Measurements from ENCODE around the gene CENPM. TPM values are rescaled to one million over a fixed set of nuclear protein-coding genes. Genes with fewer than 3 reads are reported as not detected.
"Not testable (repeated sequence)": the region's sequence is repeated elsewhere in the genome, so short reads cannot be mapped to it uniquely, and the experiment has no call there.

CENPM gene
- total RNA-seq, 2 experiments from 2014 or later, result 189 to 354 TPM

DNA sequence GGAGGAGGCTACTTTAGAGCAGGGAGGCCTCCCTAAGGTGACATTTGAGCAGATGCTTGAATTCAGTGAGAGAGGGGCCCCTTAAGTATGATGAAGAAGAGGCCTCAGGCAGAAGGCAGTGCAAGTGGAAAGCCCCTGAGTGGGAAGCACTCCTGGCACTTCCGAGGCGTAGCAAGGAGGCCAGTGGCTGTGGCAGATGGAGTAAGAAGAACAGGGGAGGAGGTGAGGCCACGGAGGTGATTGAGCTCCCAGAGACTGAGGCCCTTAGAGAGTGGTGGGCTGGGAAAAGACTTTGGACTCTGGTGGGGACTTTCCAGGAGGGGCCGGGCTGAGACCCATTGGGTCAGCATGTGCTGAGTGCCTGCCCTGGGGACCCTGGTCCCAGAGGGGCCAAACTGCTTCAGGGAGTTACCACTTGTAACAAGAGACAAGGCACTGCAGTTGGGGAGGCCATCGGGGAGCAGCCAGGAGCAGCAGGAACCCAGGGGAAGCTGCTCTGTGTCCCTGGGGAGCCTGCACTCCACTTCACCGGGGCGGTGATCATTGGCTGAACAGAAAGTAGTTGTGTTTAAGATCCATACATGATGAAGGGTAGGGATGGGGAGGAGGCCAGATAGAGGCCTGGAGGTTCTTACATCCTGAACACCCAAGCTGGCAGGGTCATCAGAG lies 2.5 kb upstream of the CENPM start:
- Histone ChIP-seq H3K9me3 (ENCODE audit: low read length) (no peaks in the 10 kb centered on the region), H3K4me3 (ENCODE audit: low read depth, low read length, poor library complexity, severe bottlenecking) (peak overlapping the region; percentile 94), H3K79me2 (ENCODE audit: insufficient read depth, low read depth, low read length) (peaks cover 50% of the 10 kb centered on the region), H2AFZ (ENCODE audit: low read length) (no peak overlapping the region), H3K9me2 (ENCODE audit: insufficient read depth, low read length) (no peaks in the 10 kb centered on the region), H3K4me2 (ENCODE audit: low read length) (peak overlapping the region; percentile 88), H3K27ac (ENCODE audit: low read depth, low read length, poor library complexity, severe bottlenecking) (peak overlapping the region; percentile 56), H3K36me3 (ENCODE audit: insufficient read depth, low read length) (peaks cover 21% of the 10 kb centered on the region), H3K4me1 (ENCODE audit: insufficient read depth, low read length, poor library complexity, severe bottlenecking) (peaks cover 67% of the 10 kb centered on the region), H4K20me1 (ENCODE audit: insufficient read depth, low read length) (no peaks in the 10 kb centered on the region)
- ChIA-PET POLR2A (interaction anchor here (0.6 to 1.0 kb wide), 4 partner anchors 13 to 278 kb away, joined by 3 read pairs; no protein-coding TSS in a partner anchor), CTCF (ENCODE audit: unreplicated experiment) (no interaction called here)
- intact Hi-C loops (cut with micrococcal nuclease; ENCODE audit: unreplicated experiment), result loop anchor here (5.0 kb wide), 1 partner anchor 493 kb away; no protein-coding TSS in a partner anchor
- TF ChIP-seq EZH2phosphoT487 (IDR thresholded peaks at IDR 0.05; ENCODE audit: borderline replicate concordance, low read depth, low read length), result no peak
- TF ChIP-seq, protein P1, sequence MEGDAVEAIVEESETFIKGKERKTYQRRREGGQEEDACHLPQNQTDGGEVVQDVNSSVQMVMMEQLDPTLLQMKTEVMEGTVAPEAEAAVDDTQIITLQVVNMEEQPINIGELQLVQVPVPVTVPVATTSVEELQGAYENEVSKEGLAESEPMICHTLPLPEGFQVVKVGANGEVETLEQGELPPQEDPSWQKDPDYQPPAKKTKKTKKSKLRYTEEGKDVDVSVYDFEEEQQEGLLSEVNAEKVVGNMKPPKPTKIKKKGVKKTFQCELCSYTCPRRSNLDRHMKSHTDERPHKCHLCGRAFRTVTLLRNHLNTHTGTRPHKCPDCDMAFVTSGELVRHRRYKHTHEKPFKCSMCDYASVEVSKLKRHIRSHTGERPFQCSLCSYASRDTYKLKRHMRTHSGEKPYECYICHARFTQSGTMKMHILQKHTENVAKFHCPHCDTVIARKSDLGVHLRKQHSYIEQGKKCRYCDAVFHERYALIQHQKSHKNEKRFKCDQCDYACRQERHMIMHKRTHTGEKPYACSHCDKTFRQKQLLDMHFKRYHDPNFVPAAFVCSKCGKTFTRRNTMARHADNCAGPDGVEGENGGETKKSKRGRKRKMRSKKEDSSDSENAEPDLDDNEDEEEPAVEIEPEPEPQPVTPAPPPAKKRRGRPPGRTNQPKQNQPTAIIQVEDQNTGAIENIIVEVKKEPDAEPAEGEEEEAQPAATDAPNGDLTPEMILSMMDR (conservative IDR thresholded peaks at IDR 0.05; ENCODE audit: low read length), result no peak
- no TSS peak for BruUV-seq (replicated peaks)
- peak; percentile 31 for DNase-seq (ENCODE audit: low spot score)

DNA sequence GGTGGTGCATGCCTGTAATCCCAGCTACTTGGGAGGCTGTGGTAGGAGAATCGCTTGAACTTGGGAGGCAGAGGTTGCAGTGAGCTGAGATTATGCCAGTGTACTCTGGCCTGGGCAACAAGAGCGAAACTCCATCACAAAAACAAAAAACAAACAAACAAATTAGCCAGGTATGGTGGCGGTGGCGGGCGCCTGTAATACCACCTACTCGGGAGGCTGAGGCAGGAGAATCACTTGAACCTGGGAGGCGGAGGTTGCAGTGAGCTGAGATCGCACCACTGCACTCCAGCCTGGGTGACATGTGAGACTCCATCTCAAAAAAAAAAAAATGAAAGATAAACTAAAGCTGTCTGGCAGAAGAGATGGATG lies 2.0 kb upstream of the CENPM start:
- POLR2A ChIA-PET, result interaction anchor here (0.6 to 1.0 kb wide), 2 partner anchors 143 to 277 kb away, joined by 3 read pairs; no protein-coding TSS in a partner anchor
- CTCF ChIA-PET (ENCODE audit: unreplicated experiment); H3K9me2 ChIP-seq (ENCODE audit: insufficient read depth, low read length); BruUV-seq (replicated peaks); DNase-seq (ENCODE audit: low spot score); H4K20me1 ChIP-seq (ENCODE audit: insufficient read depth, low read length); H2AFZ ChIP-seq (ENCODE audit: low read length); H3K9me3 ChIP-seq (ENCODE audit: low read length): not testable (repeated sequence)
- Histone ChIP-seq H3K4me2 (ENCODE audit: low read length) (peak overlapping the region; percentile 88), H3K27ac (ENCODE audit: low read depth, low read length, poor library complexity, severe bottlenecking) (peak overlapping the region; percentile 56), H3K36me3 (ENCODE audit: insufficient read depth, low read length) (peaks cover 26% of the 10 kb centered on the region), H3K4me3 (ENCODE audit: low read depth, low read length, poor library complexity, severe bottlenecking) (peak overlapping the region; percentile 94), H3K4me1 (ENCODE audit: insufficient read depth, low read length, poor library complexity, severe bottlenecking) (peaks cover 72% of the 10 kb centered on the region), H3K79me2 (ENCODE audit: insufficient read depth, low read depth, low read length) (peaks cover 55% of the 10 kb centered on the region)
- intact Hi-C loops (cut with micrococcal nuclease; ENCODE audit: unreplicated experiment), result loop anchor here (5.0 kb wide), 1 partner anchor 493 kb away; no protein-coding TSS in a partner anchor

DNA sequence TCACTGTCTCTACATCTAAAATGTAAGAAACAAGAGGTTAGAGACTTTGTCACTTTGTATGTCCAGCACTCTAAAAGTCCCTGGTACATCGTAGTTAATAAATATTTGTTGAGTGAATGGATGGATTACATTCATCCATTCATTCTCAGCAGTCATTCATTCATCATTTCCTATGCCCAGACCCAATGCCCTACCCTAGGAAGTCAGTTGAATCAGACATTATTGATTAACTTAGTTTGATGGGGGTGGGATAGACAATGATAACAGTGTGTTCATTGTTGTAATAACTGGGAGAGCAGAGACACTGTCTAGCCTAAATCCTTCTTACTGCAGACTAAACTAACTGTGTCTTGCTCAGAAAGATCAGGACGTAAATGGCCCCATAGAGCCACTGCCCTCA lies 1.2 kb upstream of the CENPM start:
- Histone ChIP-seq H3K4me3 (ENCODE audit: low read depth, low read length, poor library complexity, severe bottlenecking) (peak overlapping the region; percentile 94), H3K4me2 (ENCODE audit: low read length) (peak overlapping the region; percentile 88), H2AFZ (ENCODE audit: low read length) (peak overlapping the region; percentile 53; the same call in 1 of the 2 replicates), H3K4me1 (ENCODE audit: insufficient read depth, low read length, poor library complexity, severe bottlenecking) (peaks cover 80% of the 10 kb centered on the region), H3K27ac (ENCODE audit: low read depth, low read length, poor library complexity, severe bottlenecking) (peak overlapping the region; percentile 75), H3K36me3 (ENCODE audit: insufficient read depth, low read length) (peaks cover 34% of the 10 kb centered on the region), H3K9me2 (ENCODE audit: insufficient read depth, low read length) (no peaks in the 10 kb centered on the region), H3K79me2 (ENCODE audit: insufficient read depth, low read depth, low read length) (peaks cover 62% of the 10 kb centered on the region), H3K9me3 (ENCODE audit: low read length) (no peaks in the 10 kb centered on the region), H4K20me1 (ENCODE audit: insufficient read depth, low read length) (no peaks in the 10 kb centered on the region)
- POLR2A ChIA-PET, result interaction anchor here (0.7 to 1.9 kb wide), 5 partner anchors 12 to 592 kb away, joined by 3 to 14 read pairs (median 6); partner anchors contain the start of gene TNFRSF13C
- no TSS peak for BruUV-seq (replicated peaks)
- DNase-seq (ENCODE audit: low spot score), result no peak
- CTCF ChIA-PET (ENCODE audit: unreplicated experiment), result no interaction called here
- TF ChIP-seq EZH2phosphoT487 (IDR thresholded peaks at IDR 0.05; ENCODE audit: borderline replicate concordance, low read depth, low read length), result no peak
- TF ChIP-seq, protein P1 (conservative IDR thresholded peaks at IDR 0.05; ENCODE audit: low read length), result no peak
- intact Hi-C loops (cut with micrococcal nuclease; ENCODE audit: unreplicated experiment), result loop anchor here (5.0 kb wide), 1 partner anchor 494 kb away; no protein-coding TSS in a partner anchor
